ENCODE measurements around the gene NFIA.

DNA sequence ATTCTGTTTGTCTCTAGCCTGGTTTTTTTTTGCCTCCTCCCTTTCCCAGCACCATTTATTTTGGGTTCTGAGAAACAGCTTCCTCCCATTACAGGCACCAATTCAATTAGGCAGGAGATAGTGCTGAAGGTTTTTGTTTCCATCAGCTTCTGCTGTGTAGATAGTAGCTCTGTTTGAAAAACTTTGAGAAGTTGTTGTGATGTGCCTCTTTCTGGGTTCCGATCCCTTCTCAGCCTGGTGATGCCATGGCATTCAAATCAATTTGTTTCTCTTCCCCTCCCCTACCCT is 109.0 kb downstream of the NFIA start:
- TF ChIP-seq CTCF (IDR thresholded peaks at IDR 0.05): no peak
- TF ChIP-seq EP300 (IDR thresholded peaks at IDR 0.05): no peak
- no peak for TF ChIP-seq POLR2AphosphoS5 (IDR thresholded peaks at IDR 0.05)
- no peak for TF ChIP-seq POLR2A (IDR thresholded peaks at IDR 0.05)

Data from upper lobe of left lung (tissue), 4 donors.